Myocyte (in vitro differentiated cells): Measurements from ENCODE around the gene CCDC6. TPM values are rescaled to one million over a fixed set of nuclear protein-coding genes. Genes with fewer than 3 reads are reported as not detected.
A peak's percentile ranks its signal among the peaks of the same experiment; 100 is the strongest.
"Not testable (repeated sequence)": the region's sequence is repeated elsewhere in the genome, so short reads cannot be mapped to it uniquely, and the experiment has no call there.

Experiments used
- DNase-seq: peaks from one replicate; pipeline ENCODE4 v3.0.0-alpha.2; 2012; ENCODE audit warnings: low read depth
- total RNA-seq: library from RNA; depleted of rRNA; stranded (reverse); fragments of >200 nt; gene quantifications from 2 replicates; pipeline ENCODE4 v1.2.3, GENCODE V29; 2014

The CCDC6 gene
- total RNA-seq, 1 donor from 2014 or later, result 19.4 TPM

DNA sequence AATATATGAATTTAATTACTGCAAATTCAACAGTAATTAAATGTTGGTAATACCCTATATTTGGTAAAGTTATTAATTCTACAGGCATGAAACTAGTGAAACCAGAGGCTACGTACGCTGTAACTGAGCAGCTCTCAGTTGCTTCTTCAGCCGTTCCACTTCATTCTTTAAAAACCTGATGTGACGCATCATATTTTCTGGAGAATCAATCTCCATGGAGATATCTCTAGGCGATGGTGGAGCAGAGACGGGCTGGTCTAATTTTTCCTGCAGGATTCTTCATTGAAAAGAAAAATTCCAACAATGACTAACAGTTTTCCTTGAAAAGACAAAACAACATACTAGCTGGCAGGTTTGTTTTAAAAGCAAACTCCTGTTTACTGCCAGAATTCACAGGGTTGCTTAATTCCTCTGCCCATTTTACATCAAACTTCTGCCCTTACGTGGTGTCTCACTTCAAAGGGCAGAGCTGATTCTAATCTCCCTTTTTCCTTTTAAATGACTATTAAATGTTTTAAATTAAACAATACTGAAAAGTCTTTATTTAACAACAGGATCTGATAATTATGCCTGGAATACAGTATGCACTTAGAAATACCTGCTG, 93.7 kb downstream of the CCDC6 start:
- DNase-seq, result no peak

DNA sequence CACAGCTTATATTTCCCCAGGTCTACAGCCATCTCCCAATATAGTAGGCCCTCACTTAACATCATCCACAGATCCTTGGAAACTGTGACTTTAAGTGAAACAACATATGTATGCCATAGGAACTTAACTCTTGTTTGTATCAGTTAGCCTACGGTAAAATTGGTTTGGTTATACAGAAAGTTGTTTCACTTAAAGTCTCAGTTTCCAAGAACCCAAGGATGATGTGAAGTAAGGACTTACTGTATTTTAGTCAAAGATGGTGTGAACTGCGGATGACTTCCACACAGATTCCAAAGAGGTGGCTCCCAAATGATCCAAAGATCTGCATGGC, 96.7 kb downstream of the CCDC6 start:
- no peak for DNase-seq

DNA sequence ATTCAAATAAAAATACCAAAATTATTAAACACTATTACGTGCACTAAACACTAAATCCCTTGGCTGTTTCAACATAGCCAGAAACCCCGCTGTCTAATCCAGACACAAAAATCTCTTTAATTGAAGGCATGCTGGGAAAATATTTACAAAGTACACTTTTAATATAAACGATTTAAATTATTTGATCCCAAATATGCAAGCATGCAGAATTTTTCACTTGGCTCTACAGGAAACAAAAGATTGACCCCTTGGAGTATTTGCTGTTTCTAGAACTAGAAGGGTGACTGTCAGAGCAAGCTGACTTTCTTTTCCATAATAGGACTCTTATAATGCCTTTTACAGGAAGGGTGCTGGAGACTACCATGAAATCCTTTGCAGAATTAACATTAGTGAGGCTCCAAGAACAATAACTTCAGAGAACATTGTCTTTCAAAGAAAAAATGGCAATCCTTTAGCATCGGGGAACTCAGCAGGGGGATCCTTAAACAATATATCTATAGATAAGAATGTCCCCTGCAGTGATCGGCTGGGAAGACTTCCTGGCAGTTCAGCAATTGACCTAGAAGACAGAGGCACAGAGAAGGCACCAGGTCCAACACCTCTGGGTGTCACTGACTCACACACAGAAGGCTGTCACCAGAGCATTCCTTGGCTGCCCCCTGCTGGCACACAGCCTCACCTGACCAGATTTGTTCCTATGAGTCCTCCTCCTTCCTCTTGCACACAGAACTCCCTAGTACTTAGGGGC, 97.3 kb downstream of the CCDC6 start:
- peak; percentile 80 for DNase-seq

DNA sequence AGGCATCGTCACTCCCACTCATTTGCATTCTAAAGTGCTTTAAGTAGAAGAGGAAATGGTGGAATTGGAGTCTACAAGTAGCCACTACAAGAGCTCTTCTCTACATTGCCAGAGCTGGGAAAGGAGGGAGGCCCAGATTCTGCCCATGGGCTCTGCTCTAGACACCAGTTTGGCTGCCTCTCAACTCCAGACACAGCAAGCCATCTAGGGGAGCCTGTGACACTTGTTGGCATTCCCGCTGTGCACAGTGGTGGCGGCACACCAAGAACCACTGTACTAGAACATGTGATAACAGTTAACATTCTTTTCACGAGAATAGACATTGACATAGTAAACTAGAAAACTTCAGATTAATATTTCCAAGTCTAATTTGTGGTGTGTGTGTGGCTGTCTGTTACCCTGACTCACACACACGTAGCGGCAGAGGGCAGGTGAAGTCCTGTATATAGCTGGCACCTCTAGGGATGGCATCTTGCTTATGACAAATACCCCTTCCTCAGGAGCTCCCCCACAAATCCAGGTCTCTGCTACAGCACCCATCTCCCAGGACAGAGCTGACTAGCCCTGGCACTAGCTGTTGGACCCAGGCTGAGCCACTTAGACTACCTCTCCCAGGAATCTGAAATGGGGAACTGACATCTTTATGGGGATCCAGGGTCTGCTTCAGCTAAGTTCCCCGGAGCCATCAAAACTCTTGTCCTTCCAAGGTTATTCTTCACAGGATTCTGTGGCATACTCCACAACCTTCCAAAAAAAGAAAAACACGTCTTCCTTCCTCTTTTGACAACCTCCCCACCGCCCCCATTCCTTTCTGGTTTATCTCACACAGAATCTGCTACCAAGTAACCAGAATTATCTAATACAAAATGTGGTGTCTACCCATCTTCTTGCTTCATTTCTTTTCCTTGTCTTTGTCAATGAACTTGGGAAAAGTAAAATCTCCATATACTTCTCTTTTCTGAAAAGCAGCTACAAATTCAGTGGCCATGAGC, 98.4 kb downstream of the CCDC6 start:
- DNase-seq, result no peak

DNA sequence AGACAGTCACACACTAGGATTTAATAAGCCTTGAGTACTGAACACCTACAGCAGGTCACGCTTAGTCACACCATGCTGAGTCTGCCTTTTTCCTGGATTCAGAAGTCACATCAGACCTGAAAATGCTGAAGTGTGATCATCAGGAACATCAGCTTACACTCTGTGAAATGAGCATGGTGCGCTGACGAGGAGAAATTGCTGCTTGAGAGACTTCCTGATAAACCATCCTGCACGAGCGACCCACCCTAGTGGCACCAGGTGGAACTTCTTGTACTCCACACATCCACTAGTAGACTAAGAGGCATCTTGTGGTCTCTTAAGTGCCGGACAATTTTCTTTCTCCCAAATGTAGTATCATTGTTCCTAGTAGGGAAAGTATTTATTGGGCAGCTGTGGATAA, 101.3 kb downstream of the CCDC6 start:
- peak; percentile 34 for DNase-seq

DNA sequence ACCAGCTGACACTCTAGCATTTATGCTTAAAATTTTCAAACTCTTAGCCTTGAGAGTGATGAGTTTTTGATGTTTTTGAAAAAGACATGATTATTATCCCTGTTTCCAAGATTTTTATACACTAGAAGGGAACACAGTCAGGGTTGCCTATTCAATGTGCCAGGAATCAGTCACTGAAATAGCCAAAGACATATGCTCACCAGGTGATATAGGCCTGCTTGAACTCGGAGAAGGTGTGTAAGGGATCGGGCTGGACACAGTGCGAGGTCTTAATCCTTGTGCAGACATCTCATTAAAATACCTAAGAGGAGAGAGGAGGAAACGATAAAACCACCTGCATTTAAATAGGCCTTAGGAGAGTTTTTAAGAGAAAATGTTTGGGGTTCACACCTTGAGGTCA, 102.1 kb downstream of the CCDC6 start:
- no peak for DNase-seq

DNA sequence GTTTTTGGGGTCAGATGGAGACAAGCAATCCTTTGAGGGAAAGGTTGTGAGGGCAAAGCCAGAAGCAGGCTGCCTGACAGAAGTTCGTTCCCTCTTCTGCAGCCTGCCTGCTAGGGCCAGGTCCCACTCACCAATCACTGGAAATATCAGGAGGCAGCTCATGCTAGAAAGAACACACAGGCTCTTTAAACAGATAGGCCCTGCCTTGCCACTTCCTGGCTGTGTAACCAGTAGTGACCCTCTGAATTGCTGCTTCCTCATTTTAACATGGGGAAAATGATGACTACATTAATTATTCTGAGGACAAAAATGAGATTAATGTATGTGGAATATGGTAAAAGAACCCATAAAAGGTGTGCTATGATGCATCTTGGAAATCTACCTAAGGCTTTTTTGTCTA, 102.6 kb downstream of the CCDC6 start:
- DNase-seq, result no peak

DNA sequence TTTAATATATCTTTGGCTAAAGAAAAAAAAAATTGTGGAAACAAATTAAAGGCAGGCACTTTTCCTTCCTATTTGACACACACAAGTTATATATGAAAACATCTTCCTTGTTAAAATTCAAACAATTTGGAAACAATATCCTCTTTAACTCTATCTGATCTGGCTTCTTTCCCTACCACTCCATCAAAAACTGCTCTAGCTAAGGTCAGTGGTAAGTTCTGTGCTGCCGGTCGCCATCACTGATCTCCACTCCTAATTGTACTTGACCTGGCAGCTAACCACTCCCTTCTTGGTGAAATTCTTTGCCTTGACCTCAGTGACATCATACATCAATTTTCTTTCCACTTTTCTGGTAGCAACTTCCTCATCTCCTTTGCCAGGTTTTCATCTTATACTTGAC, 105.2 kb downstream of the CCDC6 start:
- no peak for DNase-seq

DNA sequence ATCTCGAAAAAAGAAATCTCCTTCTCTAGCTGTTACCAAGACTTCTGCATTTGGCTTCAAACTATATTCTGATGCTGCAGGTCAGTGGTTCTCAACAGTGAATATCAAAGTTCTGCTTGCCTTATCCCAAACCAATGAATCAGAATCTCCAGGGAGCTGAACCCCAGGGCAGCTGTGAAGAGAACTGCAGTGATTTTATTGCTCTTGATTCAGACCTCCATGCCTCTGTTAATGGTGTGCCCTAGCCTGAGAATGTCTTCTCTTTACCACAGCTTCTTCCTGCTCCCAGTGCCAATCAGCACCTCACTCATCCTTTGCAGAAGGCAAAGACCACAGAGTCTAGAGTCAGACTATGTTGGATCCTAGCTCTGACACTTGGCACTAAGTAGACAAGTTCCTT, 106.9 kb downstream of the CCDC6 start:
- peak; percentile 45 for DNase-seq

DNA sequence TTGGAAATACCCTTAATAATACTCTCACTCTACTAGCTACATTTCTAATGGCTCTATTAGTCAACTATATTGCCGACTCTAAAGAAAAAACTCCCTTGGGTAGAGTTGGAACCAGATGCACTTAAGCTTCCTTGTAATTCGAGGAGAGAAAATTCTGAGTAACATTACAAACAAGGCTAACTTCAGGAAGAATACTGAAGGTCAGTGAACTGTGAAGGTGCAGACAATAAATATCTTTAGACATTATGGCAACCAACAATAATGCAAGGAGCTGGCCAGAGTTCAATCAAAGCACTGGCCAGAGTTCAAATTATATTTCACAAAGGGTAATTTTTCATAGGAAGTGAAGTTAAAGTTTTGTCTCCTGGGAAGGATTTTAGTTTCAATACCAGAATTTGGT, 112.4 kb downstream of the CCDC6 start:
- DNase-seq, result no peak

DNA sequence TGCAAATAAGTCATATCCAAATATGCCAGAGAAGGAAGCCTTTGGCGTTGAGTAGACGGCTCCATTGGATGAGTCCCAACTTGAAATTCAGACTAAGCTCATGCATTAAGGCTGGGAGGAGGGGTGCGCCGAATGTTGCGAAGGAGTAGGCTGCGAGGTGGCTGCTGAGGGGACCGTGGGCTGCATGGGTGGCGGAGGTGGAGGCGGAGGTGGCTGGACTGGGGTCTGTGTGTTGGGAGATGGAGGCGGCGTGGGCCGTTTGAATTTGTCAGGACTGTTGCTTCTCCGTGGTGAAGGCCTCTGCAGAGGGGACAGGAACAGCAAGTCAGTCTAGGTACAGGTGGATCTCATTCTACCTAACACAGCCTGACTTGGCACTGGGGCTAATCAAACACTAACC, 113.5 kb downstream of the CCDC6 start:
- no peak for DNase-seq

DNA sequence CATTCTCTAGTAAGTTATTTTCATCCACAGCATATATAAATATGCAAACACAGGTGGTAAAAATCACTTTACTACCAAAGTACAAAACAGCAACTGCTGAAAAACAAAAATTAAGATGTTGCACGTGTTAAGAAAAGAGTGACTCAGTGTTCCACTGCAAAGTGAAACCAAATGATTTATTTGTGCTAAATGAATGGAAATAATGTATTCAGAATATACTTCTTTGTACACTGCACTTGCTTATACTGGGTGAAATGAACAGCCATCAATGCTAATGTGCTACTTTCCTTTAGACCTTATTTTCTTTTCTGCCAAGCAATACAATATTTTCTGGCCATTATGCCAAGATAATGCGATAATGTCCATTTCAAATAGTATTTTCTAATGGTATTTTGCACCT, 114.8 kb downstream of the CCDC6 start:
- no peak for DNase-seq

DNA sequence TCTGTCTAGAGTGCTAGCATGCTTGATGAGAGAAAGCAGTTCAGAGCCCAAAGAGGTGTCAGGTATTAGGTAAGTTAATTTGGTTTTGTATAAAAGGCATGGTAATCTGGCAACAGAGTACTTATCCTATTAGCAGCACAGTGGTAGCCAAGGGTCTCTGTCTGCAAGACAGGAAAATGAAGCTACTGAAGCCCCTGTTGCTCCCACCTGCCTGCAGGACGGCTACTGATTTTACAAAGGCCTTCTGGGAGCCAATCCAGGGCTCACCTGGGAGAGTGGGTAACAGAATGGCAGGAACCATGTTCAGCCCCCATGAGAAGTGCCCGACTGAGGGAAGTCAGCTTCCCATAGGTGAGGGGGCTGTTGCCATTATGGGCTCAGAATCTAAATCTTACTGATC, 116.3 kb downstream of the CCDC6 start:
- DNase-seq, result not testable (repeated sequence)

DNA sequence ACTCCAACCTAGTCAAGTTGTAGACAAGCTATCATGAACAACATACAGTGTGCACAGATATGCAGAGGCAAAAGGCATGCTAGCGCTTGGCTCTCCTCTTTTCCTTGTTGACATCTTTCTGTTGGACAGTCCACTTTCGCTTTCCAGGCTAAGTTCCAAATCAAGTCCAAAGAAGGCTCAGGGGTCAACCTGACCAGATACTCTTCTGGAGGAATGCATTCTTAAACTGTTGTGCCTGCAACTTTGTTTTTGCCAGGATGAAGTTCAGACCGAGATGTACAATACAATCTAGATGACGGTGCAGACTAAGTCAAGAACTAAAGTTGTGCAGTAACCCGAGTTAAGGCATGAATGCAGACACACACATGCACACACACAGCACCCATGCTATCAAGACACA, 117.4 kb downstream of the CCDC6 start:
- not testable (repeated sequence) for DNase-seq

DNA sequence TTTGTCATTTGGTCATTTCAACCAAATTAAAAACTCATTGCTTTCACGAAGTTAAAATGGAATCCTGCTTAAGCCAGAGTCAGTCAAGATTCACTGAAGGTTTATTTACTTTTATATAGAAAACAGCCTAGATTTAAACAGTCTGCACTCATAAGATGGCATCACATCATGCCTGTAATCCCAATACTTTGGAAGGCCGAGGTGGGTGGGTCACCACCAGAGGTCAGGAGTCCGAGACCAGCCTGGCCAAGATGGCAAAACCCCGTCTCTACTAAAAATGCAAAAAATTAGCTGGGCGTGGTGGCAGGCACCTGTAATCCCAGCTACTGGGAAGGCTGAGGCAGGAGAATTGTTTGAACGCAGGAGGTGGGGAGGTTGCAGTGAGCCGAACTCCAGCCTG, 119.3 kb downstream of the CCDC6 start:
- not testable (repeated sequence) for DNase-seq

DNA sequence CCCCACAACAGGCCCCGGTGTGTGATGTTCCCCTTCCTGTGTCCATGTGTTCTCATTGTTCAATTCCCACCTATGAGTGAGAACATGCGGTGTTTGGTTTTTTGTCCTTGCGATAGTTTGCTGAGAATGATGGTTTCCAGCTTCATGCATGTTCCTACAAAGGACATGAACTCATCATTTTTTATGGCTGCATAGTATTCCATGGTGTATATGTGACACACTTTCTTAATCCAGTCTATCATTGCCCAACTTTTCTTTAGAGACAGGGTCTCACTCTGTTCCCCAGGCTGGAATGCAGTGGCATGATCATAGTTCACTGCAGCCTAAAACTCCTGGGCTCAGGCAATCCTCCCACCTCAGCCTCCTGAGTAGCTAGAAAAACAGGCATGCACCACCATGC, 120.9 kb downstream of the CCDC6 start:
- DNase-seq, result not testable (repeated sequence)

DNA sequence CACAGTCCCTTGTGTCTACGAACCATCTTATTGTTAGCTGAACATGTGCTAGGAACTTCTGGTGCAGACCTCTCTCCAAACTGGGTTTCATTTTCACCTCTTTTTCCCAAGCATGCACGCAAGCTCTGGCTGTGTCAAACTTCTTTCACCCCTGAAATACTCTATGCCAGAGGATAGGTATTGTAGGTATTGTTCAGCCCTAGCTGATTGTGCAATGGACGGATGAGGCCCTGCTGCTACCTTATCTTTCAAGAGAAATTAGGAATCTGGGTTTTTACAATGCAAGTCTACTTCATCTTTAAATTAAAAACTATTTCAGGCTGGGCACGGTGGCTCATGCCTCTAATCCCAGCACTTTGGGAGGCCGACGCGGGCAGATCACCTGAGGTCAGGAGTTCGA, 124.8 kb downstream of the CCDC6 start:
- no peak for DNase-seq

DNA sequence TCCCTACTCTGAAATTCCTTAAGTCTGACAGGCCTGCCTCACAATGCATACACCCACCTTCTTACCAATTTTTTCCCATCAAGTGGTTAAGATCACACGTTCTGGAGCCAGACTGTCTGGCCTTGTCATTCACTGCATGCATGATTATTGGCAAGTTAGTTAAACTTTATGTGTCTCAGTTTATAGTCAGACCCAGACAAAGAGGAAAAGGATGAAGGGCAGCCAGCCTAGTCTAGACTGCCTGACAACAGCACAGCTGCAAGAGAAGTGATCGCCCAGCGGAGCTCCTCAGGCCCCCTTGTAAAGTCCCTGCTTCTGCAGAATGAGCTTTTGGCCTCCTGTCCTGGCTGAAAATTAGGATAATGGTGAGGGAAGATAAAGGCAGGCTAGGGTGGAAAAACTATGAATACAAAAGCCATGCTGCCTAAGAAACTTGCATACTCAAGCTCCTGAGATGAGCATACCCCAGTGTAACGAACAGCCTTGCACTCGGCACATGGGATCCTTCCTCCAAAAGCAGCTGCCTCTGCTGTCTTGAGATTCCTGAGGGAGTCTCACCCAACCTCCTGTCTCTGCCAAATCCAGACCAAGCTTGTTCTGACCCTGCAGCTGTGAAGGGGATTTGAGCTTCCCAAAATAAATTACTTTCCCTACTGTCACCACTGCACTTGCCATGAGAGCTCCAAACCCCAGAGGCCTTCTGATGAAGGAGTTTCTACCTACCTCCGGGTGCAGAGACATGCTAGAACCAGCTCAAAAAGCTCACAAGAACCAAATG, 126.4 kb downstream of the CCDC6 start:
- DNase-seq, result peak; percentile 96

DNA sequence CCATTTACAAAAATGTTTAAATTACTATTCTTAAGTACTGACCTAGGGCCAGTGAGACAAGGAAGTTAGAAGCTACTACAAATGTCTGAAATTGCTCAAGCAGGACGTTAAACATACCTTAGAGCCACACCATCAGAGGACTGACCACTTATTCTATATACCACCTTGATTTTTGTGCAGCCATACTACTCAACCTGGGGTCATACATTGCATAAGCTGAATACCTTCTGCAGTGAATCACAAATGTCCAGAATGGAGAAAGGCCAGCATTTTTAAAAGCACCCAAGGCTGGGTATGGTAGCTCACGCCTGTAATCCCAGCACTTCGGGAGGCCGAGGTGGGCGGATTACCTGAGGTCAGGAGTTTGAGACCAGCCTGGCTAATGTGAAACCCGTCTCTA, 131.9 kb downstream of the CCDC6 start:
- DNase-seq, result no peak

DNA sequence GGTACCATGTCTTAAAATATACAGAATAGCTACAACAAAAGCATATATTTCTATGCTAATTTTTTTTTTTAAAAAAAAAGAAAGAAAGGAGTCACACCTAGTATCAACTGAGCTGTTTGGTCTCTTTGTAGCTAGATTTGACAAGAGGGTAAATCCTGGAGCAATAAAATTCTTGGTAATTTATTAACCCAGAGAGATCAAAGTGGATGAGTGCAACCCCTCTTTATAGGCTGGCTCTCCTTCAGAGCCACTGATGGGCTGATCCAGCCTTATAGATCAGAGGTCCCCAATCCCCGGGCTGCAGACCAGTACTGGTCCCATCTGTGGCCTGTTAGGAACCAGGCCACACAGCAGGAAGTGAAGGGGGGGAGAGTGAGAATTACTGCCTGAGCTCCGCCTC, 133.3 kb downstream of the CCDC6 start:
- no peak for DNase-seq

DNA sequence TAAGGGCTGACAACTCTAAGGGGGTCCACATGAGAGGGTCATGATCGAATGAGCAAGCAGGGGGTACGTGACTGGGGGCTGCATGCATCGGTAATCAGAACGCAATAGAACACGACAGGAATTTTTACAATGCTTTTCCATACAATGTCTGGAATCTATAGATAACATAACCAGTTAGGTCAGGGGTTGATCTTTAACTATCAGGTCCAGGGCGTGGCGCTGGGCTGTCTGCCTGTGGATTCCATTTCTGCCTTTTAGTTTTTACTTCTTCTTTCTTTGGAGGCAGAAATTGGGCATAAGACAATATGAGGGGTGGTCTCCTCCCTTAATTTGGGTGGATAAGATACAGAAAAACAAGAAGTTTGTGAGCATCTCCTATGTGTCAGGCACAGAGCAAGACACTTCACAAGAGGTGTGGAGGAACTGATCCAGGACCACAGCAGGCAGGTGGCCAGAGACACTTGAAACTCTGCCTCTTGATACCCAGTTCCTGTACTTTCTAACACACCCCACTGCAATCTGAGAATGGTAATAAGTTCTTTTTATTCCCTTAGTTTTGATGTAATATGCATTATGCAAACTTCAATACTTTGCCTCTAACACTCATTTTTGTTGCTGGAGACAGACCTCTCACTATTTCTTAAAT, 135.1 kb downstream of the CCDC6 start:
- no peak for DNase-seq
